ENCODE results near the gene ENPP4.
"Not testable (repeated sequence)": the region's sequence is repeated elsewhere in the genome, so short reads cannot be mapped to it uniquely, and the experiment has no call there.

Gene ENPP4

GRCh38 chr6:46115634-46116033 lies 14.2 kb upstream of the ENPP4 start:
- no peak for DNase-seq (ENCODE audit: low read depth)
- H3K4me3 ChIP-seq (ENCODE audit: low read length): no peak overlapping the region
- no peak for TF ChIP-seq CTCF (IDR thresholded peaks at IDR 0.05; ENCODE audit: insufficient read depth, low read depth, low read length, missing control alignments)

- no peak overlapping the region for H3K4me3 ChIP-seq (ENCODE audit: low read length)
- TF ChIP-seq CTCF (IDR thresholded peaks at IDR 0.05; ENCODE audit: insufficient read depth, low read depth, low read length, missing control alignments): no peak
- no peak for DNase-seq (ENCODE audit: low read depth)
These were observed 13.5 kb upstream of the ENPP4 start for GRCh38 chr6:46116289-46116688.

- TF ChIP-seq CTCF (IDR thresholded peaks at IDR 0.05; ENCODE audit: insufficient read depth, low read depth, low read length, missing control alignments): no peak
- no peak for DNase-seq (ENCODE audit: low read depth)
- H3K4me3 ChIP-seq (ENCODE audit: low read length): no peak overlapping the region
These were observed 11.6 kb upstream of the ENPP4 start for GRCh38 chr6:46118157-46118556.

- no peak for DNase-seq (ENCODE audit: low read depth)
- no peak for TF ChIP-seq CTCF (IDR thresholded peaks at IDR 0.05; ENCODE audit: insufficient read depth, low read depth, low read length, missing control alignments)
- H3K4me3 ChIP-seq (ENCODE audit: low read length): no peak overlapping the region
These were observed 11.0 kb upstream of the ENPP4 start for GRCh38 chr6:46118836-46119235.

GRCh38 chr6:46119679-46120078 lies 10.1 kb upstream of the ENPP4 start:
- not testable (repeated sequence) for H3K4me3 ChIP-seq (ENCODE audit: low read length); DNase-seq (ENCODE audit: low read depth)

- no peak overlapping the region for H3K4me3 ChIP-seq (ENCODE audit: low read length)
- DNase-seq (ENCODE audit: low read depth): no peak
- TF ChIP-seq CTCF (IDR thresholded peaks at IDR 0.05; ENCODE audit: insufficient read depth, low read depth, low read length, missing control alignments): no peak
These were observed 1.3 kb upstream of the ENPP4 start for GRCh38 chr6:46128476-46128875.

GRCh38 chr6:46129291-46129628 lies 529 bp upstream of the ENPP4 start:
- peak; percentile 48 for DNase-seq (ENCODE audit: low read depth)
- no peak for TF ChIP-seq CTCF (IDR thresholded peaks at IDR 0.05; ENCODE audit: insufficient read depth, low read depth, low read length, missing control alignments)
- H3K4me3 ChIP-seq (ENCODE audit: low read length): peak overlapping the region; percentile 42

GRCh38 chr6:46130666-46131065 lies 877 bp downstream of the ENPP4 start:
- no peak for DNase-seq (ENCODE audit: low read depth)
- TF ChIP-seq CTCF (IDR thresholded peaks at IDR 0.05; ENCODE audit: insufficient read depth, low read depth, low read length, missing control alignments): no peak
- H3K4me3 ChIP-seq (ENCODE audit: low read length): no peak overlapping the region

GRCh38 chr6:46131291-46131690 lies 1.5 kb downstream of the ENPP4 start:
- not testable (repeated sequence) for H3K4me3 ChIP-seq (ENCODE audit: low read length); DNase-seq (ENCODE audit: low read depth)

Data from epithelial cell of esophagus (primary cell).